K562 (cell line): ENCODE measurements around the gene MEIS2. TPM values are rescaled to one million over a fixed set of nuclear protein-coding genes. Genes with fewer than 3 reads are reported as not detected.

Experiments
- ATAC-seq: fragments of 200-7000 bp; cut with Tn5 transposase; 3 replicates; pipeline ENCODE4 v1.9.1; 2020; ENCODE audit warnings: moderate library complexity
- BruUV-seq: library from RNA; stranded (reverse); fragments of 400-500 nt; replicated peaks from 2 replicates; lab custom pipeline; 2021; lab: Mats Ljungman, UMichigan
- CTCF ChIA-PET: fragments of 300-600 bp; formaldehyde crosslinking; extraction: SDS; loops from one replicate; lab custom pipeline; 2021; ENCODE audit warnings: low intra/inter-chr PET ratio; lab: Yijun Ruan, JAX
- POLR2A ChIA-PET: fragments of 300-600, 350-650 bp; sonication (Branson Sonifier 250); formaldehyde crosslinking; extraction: SDS; loops from one replicate; lab custom pipeline; 2021; ENCODE audit warnings: antibody characterized with exemption, inconsistent platforms; lab: Yijun Ruan, JAX
- DNase-seq, 4 experiments: peaks; one replicate each; pipeline versions ENCODE4 v3.0.0 to v3.0.0-alpha.2; 2011 to 2018; ENCODE audit warnings: low spot score in 3 of 4, mixed read lengths in 3 of 4; ENCODE audit errors: extremely low read depth in 1 of 4
- FAIRE-seq: peaks from 2 replicates; lab custom pipeline; 2011; peaks lifted over from hg19 to GRCh38; lab: Jason Lieb, UNC
- H2AFZ ChIP-seq: 2 replicates; pipeline ENCODE4 v1.6.0; 2011; ENCODE audit warnings: low read depth, low read length, control low read depth, inconsistent platforms
- H3K27ac ChIP-seq: fragments of 200-600 bp; 3 replicates; pipeline ENCODE4 v1.8.0; 2011; ENCODE audit warnings: low read depth, mild to moderate bottlenecking, control low read depth, inconsistent platforms, low read length, moderate library complexity, mixed read lengths; ENCODE audit errors: extremely low read depth
- H3K27me3 ChIP-seq, 2 experiments: fragments of 300-600 bp in 1 of 2; 2 replicates in 1 of 2; 3 replicates in 1 of 2; pipeline versions ENCODE4 v1.6.0 to v1.8.0; 2011; ENCODE audit warnings: inconsistent platforms in 2 of 2, low read length in 2 of 2, mild to moderate bottlenecking in 1 of 2, mixed read lengths in 1 of 2, moderate library complexity in 1 of 2; ENCODE audit not compliant: control insufficient read depth in 2 of 2, insufficient read depth in 2 of 2
- H3K36me3 ChIP-seq: fragments of 300-600 bp; 3 replicates; pipeline ENCODE4 v1.8.0; 2011; ENCODE audit warnings: mild to moderate bottlenecking, low read length, inconsistent platforms; ENCODE audit not compliant: control insufficient read depth, insufficient read depth
- H3K4me1 ChIP-seq, 2 experiments: fragments of 200-600 bp in 1 of 2; replicated peaks in 1 of 2; 2 replicates in 1 of 2; 3 replicates in 1 of 2; pipeline versions ENCODE4 v1.5.1 to v1.8.0; 2011; ENCODE audit warnings: inconsistent platforms in 2 of 2, low read length in 2 of 2, mild to moderate bottlenecking in 1 of 2, mixed read lengths in 1 of 2, moderate library complexity in 1 of 2; ENCODE audit not compliant: control insufficient read depth in 2 of 2, insufficient read depth in 2 of 2
- H3K4me2 ChIP-seq: 2 replicates; pipeline ENCODE4 v1.6.1; 2011; ENCODE audit warnings: low read length, control low read depth, inconsistent platforms, mixed read lengths; ENCODE audit not compliant: insufficient read depth
- H3K4me3 ChIP-seq: fragments of 200-600 bp; sonication (generic), shearing (Covaris generic); 2 replicates; pipeline ENCODE4 v1.5.1; 2016; ENCODE audit warnings: control low read depth, inconsistent platforms
- H3K79me2 ChIP-seq: fragments of 200-600 bp; 3 replicates; pipeline ENCODE4 v1.8.0; 2011; ENCODE audit warnings: low read length, inconsistent platforms; ENCODE audit not compliant: control insufficient read depth, insufficient read depth
- H3K9ac ChIP-seq, 2 experiments: 2 replicates each; pipeline versions ENCODE4 v1.6.0 to v1.6.1; 2011; ENCODE audit warnings: low read depth in 2 of 2, low read length in 2 of 2, control low read depth in 1 of 2, inconsistent platforms in 1 of 2, mild to moderate bottlenecking in 1 of 2, mixed read lengths in 1 of 2; ENCODE audit not compliant: insufficient read depth in 1 of 2
- H3K9me1 ChIP-seq: one replicate; pipeline ENCODE4 v1.6.0; 2011; ENCODE audit warnings: inconsistent platforms, mild to moderate bottlenecking, low read length, moderate library complexity; ENCODE audit not compliant: control insufficient read depth, insufficient read depth
- H3K9me3 ChIP-seq: replicated peaks from 2 replicates; pipeline ENCODE4 v1.5.1; 2011; ENCODE audit warnings: low read depth, low read length, inconsistent platforms; ENCODE audit not compliant: control insufficient read depth, insufficient read depth
- H4K20me1 ChIP-seq: replicated peaks from 2 replicates; pipeline ENCODE4 v1.6.1; 2011; ENCODE audit warnings: low read length, inconsistent platforms, mixed read lengths; ENCODE audit not compliant: control insufficient read depth, insufficient read depth
- CBX3 ChIP-seq, 2 experiments: IDR thresholded peaks; 1 replicate in 1 of 2; 2 replicates in 1 of 2; pipeline ENCODE4 v1.6.1; 2012; ENCODE audit warnings: inconsistent platforms in 2 of 2, low read length in 2 of 2, borderline replicate concordance in 1 of 2, control low read depth in 1 of 2
- CEBPB ChIP-seq: fragments of 450-650 bp; IDR thresholded peaks from 2 replicates; pipeline ENCODE4 v1.6.1; 2016; ENCODE audit warnings: missing genetic modification characterization, missing compliant biosample characterization
- CHAMP1 ChIP-seq: fragments of 450-650 bp; IDR thresholded peaks from 2 replicates; pipeline ENCODE4 v1.6.1; 2016; ENCODE audit warnings: mild to moderate bottlenecking
- ELF1 ChIP-seq: fragments of 200-800 bp; sonication (Bioruptor generic); IDR thresholded peaks from 2 replicates; pipeline ENCODE4 v1.6.1; 2016; ENCODE audit warnings: missing genetic modification characterization, missing compliant biosample characterization
- ETV1 ChIP-seq: fragments of 450-650 bp; conservative IDR thresholded peaks from 2 replicates; pipeline ENCODE4 v1.6.1; 2016; ENCODE audit warnings: missing genetic modification characterization, control low read depth, low read depth, missing compliant biosample characterization
- GABPB1 ChIP-seq: sonication (generic); formaldehyde crosslinking; IDR thresholded peaks from 2 replicates; pipeline ENCODE4 v1.8.0; 2022; ENCODE audit warnings: mild to moderate bottlenecking, missing genetic modification reagents
- HDGF ChIP-seq: fragments of 450-650 bp; IDR thresholded peaks from 2 replicates; pipeline ENCODE4 v1.6.1; 2016
- KLF16 ChIP-seq: IDR thresholded peaks from 2 replicates; pipeline ENCODE4 v1.6.1; 2016; ENCODE audit warnings: antibody characterized with exemption
- MAFG ChIP-seq: fragments of 450-650 bp; conservative IDR thresholded peaks from 2 replicates; pipeline ENCODE4 v1.6.1; 2016; ENCODE audit warnings: missing genetic modification characterization, missing compliant biosample characterization
- NCOA2 ChIP-seq, 2 experiments: fragments of 450-650 bp; IDR thresholded peaks; 2 replicates each; pipeline ENCODE4 v1.6.1; 2018; ENCODE audit warnings: mild to moderate bottlenecking in 2 of 2, moderate library complexity in 1 of 2; ENCODE audit not compliant: partially characterized antibody in 2 of 2
- POU5F1 ChIP-seq: fragments of 150-350 bp; IDR thresholded peaks from 2 replicates; pipeline ENCODE4 v1.6.1; 2014; ENCODE audit warnings: borderline replicate concordance, low read length, low read depth, mild to moderate bottlenecking; ENCODE audit not compliant: partially characterized antibody
- RBM25 ChIP-seq: fragments of 200-400 bp; formaldehyde crosslinking; IDR thresholded peaks from 2 replicates; pipeline ENCODE4 v1.6.1; 2018; ENCODE audit warnings: low read length, low read depth, moderate library complexity; ENCODE audit not compliant: severe bottlenecking
- RNF2 ChIP-seq: sonication (generic); IDR thresholded peaks from 2 replicates; pipeline ENCODE4 v1.6.1; 2016
- SAFB ChIP-seq: fragments of 200-400 bp; formaldehyde crosslinking; IDR thresholded peaks from 2 replicates; pipeline ENCODE4 v1.6.1; 2017; ENCODE audit warnings: low read depth, low read length, borderline replicate concordance
- SRSF9 ChIP-seq: fragments of 200-400 bp; formaldehyde crosslinking; IDR thresholded peaks from 2 replicates; pipeline ENCODE4 v1.6.1; 2017; ENCODE audit warnings: low read depth, low read length, borderline replicate concordance
- TAF9B ChIP-seq: fragments of 450-650 bp; IDR thresholded peaks from 2 replicates; pipeline ENCODE4 v1.6.1; 2018; ENCODE audit warnings: mild to moderate bottlenecking; ENCODE audit not compliant: partially characterized antibody
- ZC3H4 ChIP-seq: sonication (generic); formaldehyde crosslinking; IDR thresholded peaks from 2 replicates; pipeline ENCODE4 v1.9.0; 2021; ENCODE audit warnings: missing genetic modification reagents, borderline replicate concordance
- WGBS: fragments of 100-300 bp; shearing (Covaris generic); methylation state at CpG from one replicate; pipeline ENCODE4 v1.1.6; 2016; ENCODE audit warnings: low coverage, mixed read lengths; ENCODE audit not compliant: insufficient coverage; ENCODE audit errors: missing lambda C conversion rate; 5-methylcytosine and 5-hydroxymethylcytosine counted together
- in situ Hi-C: fragments of 300-500 bp; cut with MboI; formaldehyde crosslinking; loops from 4 replicates; pipeline ENCODE4 v1.15.0; 2018; ENCODE audit warnings: inconsistent platforms, mixed read lengths
- intact Hi-C: fragments of 100-400 bp; cut with micrococcal nuclease; formaldehyde crosslinking; loops from 2 replicates; pipeline ENCODE4 v1.14.2; 2022
- polyA plus RNA-seq, 8 experiments: library from polyadenylated mRNA; depleted of rRNA in 4 of 8; stranded (reverse) in 5 of 8; unstranded in 3 of 8; fragments of >200 nt; fragmentation: Nextera tagmentation in 2 of 8; fragmentation: Illumina TruSeq in 1 of 8; extraction: Ambion mirVana in 2 of 8; extraction: Trizol in 1 of 8; gene quantifications; 2 replicates each; pipeline versions ENCODE4 v1.2.1 to v1.2.3, GENCODE V29; 2011 to 2014; ENCODE audit warnings: inconsistent platforms in 1 of 8, missing spikeins in 1 of 8
- total RNA-seq, 7 experiments: library from RNA; depleted of rRNA in 6 of 7; stranded (reverse); fragments of >200 nt in 6 of 7; fragmentation: Illumina TruSeq in 2 of 7; extraction: Trizol in 2 of 7; gene quantifications; 2 replicates each; pipeline versions ENCODE4 v1.2.1 to v1.2.3, GENCODE V29; 2011 to 2021; ENCODE audit warnings: low replicate concordance in 1 of 7
- TF ChIP-seq, protein P1 (sequence below): sonication (generic); formaldehyde crosslinking; IDR thresholded peaks from 2 replicates; pipeline ENCODE4 v1.8.1; 2022; ENCODE audit warnings: missing genetic modification reagents

Gene MEIS2
- total and polyA plus RNA-seq, 9 of the 15 experiments (the other 6 are each of a cell fraction or from before 2014, with no cell fraction given) = 7.5 to 64.2 (median 22.3) TPM

GRCh38 chr15:37112971-37113670, 12.8 kb upstream of the MEIS2 start (continued):
- TF ChIP-seq CHAMP1 (no peak), NCOA2 (IDR thresholded peaks at IDR 0.05; ENCODE audit: partially characterized antibody in 2 of 2) (no peak)

GRCh38 chr15:37112171-37112570, 11.8 kb upstream of the MEIS2 start:
- intact Hi-C loops = no loop called here
- TF ChIP-seq KLF16 (no peak), ELF1 (tag) (peak; percentile 47; the same call in 1 of the 2 replicates), HDGF (no peak), CBX3 (IDR thresholded peaks at IDR 0.05; ENCODE audit: borderline replicate concordance in 1 of 2, low read length in 2 of 2) (no peak), CEBPB (peak; percentile 95), RNF2 (no peak), ETV1 (peak; percentile 32; the same call in 1 of the 2 replicates), POU5F1 (no peak), RBM25 (no peak), MAFG (no peak), ZC3H4 (no peak), GABPB1 (CRISPR knock-in tag) (no peak), SRSF9 (no peak), TAF9B (no peak), SAFB (no peak)
- TF ChIP-seq, protein P1, sequence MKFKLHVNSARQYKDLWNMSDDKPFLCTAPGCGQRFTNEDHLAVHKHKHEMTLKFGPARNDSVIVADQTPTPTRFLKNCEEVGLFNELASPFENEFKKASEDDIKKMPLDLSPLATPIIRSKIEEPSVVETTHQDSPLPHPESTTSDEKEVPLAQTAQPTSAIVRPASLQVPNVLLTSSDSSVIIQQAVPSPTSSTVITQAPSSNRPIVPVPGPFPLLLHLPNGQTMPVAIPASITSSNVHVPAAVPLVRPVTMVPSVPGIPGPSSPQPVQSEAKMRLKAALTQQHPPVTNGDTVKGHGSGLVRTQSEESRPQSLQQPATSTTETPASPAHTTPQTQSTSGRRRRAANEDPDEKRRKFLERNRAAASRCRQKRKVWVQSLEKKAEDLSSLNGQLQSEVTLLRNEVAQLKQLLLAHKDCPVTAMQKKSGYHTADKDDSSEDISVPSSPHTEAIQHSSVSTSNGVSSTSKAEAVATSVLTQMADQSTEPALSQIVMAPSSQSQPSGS (CRISPR knock-in tag) = no peak

More at GRCh38 chr15:37112171-37112570, 11.8 kb upstream of the MEIS2 start:
- Histone ChIP-seq H3K4me1 (peaks cover 3 to 11% of the 10 kb centered on the region in 2 experiments; a peak in 3 of 5 replicates), H3K36me3 (no peaks in the 10 kb centered on the region), H3K79me2 (no peaks in the 10 kb centered on the region), H3K27me3 (no peaks in the 10 kb centered on the region), H3K27ac (no peak overlapping the region), H3K4me2 (no peak overlapping the region), H3K9me3 (no peaks in the 10 kb centered on the region), H4K20me1 (no peaks in the 10 kb centered on the region), H2AFZ (peak overlapping the region; percentile 66), H3K9me1 (no peaks in the 10 kb centered on the region), H3K4me3 (no peak overlapping the region), H3K9ac (no peak overlapping the region)
- DNase-seq = no peak
- ChIA-PET CTCF (no interaction called here), POLR2A (interaction anchor here (1.6 kb wide), 1 partner anchor 8 kb away, joined by 6 read pairs; no protein-coding TSS in a partner anchor)
- no TSS peak for BruUV-seq
- peak; percentile 15 for FAIRE-seq
- 20% methylated on average over 4 of the region's 4 CpGs for WGBS
- ATAC-seq = peak; percentile 25; the same call in 2 of the 3 replicates
- in situ Hi-C loops = loop anchor here (25.0 kb wide), 1 partner anchor 1575 kb away; the partner anchor contains the start of gene DPH6
